ENCODE measurements around the gene TTI1. TPM values are rescaled to one million over a fixed set of nuclear protein-coding genes. Genes with fewer than 3 reads are reported as not detected.

TTI1 gene
- total and polyA plus RNA-seq, 2 of the 13 experiments (the other 11 are each of a cell fraction or from before 2014, with no cell fraction given): 22.9 to 39.8 TPM

DNA sequence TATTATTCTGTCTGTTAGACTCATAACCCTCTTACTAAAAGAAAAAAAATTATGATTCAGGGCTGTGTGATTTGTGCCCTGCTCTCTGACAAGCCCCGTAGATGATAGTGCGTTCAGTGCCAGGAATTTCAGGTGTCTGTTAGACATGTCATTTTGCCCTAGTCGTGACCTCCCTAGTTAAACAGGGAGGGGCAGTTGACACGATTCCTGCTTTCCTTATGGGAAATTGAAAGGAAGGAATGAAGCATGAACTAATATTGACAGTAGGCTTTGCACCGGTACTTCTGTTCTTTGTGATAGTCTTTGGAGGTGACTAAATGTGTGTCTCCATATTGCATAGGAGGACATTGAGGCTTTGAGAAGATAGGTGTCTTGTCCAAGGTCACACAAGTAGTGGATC is 26.6 kb upstream of the TTI1 start (continued):
- TF ChIP-seq ZNF296 (CRISPR knock-in tag; conservative IDR thresholded peaks at IDR 0.05) (no peak), MYNN (CRISPR knock-in tag; IDR thresholded peaks at IDR 0.05; ENCODE audit: low read depth) (no peak), AHR (CRISPR knock-in tag; IDR thresholded peaks at IDR 0.05) (no peak), NAIF1 (CRISPR knock-in tag; IDR thresholded peaks at IDR 0.05; ENCODE audit: borderline replicate concordance) (no peak), HMG20B (CRISPR knock-in tag; conservative IDR thresholded peaks at IDR 0.05) (peak; percentile 89; the same call in 1 of the 2 replicates), KLF6 (CRISPR knock-in tag; IDR thresholded peaks at IDR 0.05) (no peak), NFKBIZ (CRISPR knock-in tag; IDR thresholded peaks at IDR 0.05) (peak; percentile 91; the same call in 1 of the 2 replicates)
- TF ChIP-seq, protein P1, sequence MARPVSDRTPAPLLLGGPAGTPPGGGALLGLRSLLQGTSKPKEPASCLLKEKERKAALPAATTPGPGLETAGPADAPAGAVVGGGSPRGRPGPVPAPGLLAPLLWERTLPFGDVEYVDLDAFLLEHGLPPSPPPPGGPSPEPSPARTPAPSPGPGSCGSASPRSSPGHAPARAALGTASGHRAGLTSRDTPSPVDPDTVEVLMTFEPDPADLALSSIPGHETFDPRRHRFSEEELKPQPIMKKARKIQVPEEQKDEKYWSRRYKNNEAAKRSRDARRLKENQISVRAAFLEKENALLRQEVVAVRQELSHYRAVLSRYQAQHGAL (CRISPR knock-in tag; IDR thresholded peaks at IDR 0.05; ENCODE audit: not compliant biosample characterization): no peak
- TF ChIP-seq, protein P2, sequence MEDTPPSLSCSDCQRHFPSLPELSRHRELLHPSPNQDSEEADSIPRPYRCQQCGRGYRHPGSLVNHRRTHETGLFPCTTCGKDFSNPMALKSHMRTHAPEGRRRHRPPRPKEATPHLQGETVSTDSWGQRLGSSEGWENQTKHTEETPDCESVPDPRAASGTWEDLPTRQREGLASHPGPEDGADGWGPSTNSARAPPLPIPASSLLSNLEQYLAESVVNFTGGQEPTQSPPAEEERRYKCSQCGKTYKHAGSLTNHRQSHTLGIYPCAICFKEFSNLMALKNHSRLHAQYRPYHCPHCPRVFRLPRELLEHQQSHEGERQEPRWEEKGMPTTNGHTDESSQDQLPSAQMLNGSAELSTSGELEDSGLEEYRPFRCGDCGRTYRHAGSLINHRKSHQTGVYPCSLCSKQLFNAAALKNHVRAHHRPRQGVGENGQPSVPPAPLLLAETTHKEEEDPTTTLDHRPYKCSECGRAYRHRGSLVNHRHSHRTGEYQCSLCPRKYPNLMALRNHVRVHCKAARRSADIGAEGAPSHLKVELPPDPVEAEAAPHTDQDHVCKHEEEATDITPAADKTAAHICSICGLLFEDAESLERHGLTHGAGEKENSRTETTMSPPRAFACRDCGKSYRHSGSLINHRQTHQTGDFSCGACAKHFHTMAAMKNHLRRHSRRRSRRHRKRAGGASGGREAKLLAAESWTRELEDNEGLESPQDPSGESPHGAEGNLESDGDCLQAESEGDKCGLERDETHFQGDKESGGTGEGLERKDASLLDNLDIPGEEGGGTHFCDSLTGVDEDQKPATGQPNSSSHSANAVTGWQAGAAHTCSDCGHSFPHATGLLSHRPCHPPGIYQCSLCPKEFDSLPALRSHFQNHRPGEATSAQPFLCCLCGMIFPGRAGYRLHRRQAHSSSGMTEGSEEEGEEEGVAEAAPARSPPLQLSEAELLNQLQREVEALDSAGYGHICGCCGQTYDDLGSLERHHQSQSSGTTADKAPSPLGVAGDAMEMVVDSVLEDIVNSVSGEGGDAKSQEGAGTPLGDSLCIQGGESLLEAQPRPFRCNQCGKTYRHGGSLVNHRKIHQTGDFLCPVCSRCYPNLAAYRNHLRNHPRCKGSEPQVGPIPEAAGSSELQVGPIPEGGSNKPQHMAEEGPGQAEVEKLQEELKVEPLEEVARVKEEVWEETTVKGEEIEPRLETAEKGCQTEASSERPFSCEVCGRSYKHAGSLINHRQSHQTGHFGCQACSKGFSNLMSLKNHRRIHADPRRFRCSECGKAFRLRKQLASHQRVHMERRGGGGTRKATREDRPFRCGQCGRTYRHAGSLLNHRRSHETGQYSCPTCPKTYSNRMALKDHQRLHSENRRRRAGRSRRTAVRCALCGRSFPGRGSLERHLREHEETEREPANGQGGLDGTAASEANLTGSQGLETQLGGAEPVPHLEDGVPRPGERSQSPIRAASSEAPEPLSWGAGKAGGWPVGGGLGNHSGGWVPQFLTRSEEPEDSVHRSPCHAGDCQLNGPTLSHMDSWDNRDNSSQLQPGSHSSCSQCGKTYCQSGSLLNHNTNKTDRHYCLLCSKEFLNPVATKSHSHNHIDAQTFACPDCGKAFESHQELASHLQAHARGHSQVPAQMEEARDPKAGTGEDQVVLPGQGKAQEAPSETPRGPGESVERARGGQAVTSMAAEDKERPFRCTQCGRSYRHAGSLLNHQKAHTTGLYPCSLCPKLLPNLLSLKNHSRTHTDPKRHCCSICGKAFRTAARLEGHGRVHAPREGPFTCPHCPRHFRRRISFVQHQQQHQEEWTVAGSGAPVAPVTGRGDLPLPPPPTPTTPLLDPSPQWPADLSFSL (CRISPR knock-in tag; IDR thresholded peaks at IDR 0.05): no peak
- TF ChIP-seq, protein P3, sequence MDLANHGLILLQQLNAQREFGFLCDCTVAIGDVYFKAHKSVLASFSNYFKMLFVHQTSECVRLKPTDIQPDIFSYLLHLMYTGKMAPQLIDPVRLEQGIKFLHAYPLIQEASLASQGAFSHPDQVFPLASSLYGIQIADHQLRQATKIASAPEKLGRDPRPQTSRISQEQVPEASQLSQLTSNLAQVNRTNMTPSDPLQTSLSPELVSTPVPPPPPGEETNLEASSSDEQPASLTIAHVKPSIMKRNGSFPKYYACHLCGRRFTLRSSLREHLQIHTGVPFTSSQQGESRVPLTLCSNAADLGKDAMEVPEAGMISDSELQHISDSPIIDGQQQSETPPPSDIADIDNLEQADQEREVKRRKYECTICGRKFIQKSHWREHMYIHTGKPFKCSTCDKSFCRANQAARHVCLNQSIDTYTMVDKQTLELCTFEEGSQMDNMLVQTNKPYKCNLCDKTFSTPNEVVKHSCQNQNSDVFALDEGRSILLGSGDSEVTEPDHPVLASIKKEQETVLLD (CRISPR knock-in tag; IDR thresholded peaks at IDR 0.05; ENCODE audit: low read depth): no peak
- TF ChIP-seq, protein P4, sequence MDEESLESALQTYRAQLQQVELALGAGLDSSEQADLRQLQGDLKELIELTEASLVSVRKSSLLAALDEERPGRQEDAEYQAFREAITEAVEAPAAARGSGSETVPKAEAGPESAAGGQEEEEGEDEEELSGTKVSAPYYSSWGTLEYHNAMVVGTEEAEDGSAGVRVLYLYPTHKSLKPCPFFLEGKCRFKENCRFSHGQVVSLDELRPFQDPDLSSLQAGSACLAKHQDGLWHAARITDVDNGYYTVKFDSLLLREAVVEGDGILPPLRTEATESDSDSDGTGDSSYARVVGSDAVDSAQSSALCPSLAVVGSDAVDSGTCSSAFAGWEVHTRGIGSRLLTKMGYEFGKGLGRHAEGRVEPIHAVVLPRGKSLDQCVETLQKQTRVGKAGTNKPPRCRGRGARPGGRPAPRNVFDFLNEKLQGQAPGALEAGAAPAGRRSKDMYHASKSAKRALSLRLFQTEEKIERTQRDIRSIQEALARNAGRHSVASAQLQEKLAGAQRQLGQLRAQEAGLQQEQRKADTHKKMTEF (CRISPR knock-in tag; IDR thresholded peaks at IDR 0.05): peak; percentile 83; the same call in 1 of the 2 replicates
- TF ChIP-seq, protein P5, sequence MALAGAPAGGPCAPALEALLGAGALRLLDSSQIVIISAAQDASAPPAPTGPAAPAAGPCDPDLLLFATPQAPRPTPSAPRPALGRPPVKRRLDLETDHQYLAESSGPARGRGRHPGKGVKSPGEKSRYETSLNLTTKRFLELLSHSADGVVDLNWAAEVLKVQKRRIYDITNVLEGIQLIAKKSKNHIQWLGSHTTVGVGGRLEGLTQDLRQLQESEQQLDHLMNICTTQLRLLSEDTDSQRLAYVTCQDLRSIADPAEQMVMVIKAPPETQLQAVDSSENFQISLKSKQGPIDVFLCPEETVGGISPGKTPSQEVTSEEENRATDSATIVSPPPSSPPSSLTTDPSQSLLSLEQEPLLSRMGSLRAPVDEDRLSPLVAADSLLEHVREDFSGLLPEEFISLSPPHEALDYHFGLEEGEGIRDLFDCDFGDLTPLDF (CRISPR knock-in tag; IDR thresholded peaks at IDR 0.05): no peak
- TF ChIP-seq, protein P6, sequence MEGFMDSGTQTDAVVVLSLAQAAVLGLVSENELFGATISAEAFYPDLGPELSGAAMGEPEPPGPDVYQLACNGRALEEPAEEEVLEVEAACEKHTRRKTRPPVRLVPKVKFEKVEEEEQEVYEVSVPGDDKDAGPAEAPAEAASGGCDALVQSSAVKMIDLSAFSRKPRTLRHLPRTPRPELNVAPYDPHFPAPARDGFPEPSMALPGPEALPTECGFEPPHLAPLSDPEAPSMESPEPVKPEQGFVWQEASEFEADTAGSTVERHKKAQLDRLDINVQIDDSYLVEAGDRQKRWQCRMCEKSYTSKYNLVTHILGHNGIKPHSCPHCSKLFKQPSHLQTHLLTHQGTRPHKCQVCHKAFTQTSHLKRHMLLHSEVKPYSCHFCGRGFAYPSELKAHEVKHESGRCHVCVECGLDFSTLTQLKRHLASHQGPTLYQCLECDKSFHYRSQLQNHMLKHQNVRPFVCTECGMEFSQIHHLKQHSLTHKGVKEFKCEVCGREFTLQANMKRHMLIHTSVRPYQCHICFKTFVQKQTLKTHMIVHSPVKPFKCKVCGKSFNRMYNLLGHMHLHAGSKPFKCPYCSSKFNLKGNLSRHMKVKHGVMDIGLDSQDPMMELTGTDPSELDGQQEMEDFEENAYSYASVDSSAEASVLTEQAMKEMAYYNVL (CRISPR knock-in tag; IDR thresholded peaks at IDR 0.05; ENCODE audit: borderline replicate concordance): no peak
- TF ChIP-seq, protein P7, sequence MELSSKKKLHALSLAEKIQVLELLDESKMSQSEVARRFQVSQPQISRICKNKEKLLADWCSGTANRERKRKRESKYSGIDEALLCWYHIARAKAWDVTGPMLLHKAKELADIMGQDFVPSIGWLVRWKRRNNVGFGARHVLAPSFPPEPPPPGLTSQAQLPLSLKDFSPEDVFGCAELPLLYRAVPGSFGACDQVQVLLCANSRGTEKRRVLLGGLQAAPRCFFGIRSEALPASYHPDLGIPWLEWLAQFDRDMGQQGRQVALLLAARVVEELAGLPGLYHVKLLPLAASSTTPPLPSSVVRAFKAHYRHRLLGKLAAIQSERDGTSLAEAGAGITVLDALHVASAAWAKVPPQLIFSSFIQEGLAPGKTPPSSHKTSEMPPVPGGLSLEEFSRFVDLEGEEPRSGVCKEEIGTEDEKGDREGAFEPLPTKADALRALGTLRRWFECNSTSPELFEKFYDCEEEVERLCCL (CRISPR knock-in tag; IDR thresholded peaks at IDR 0.05; ENCODE audit: borderline replicate concordance): no peak

Measured in HepG2 (cell line).